Measurements from ENCODE around the gene GNG13.
"Not testable (repeated sequence)": the region's sequence is repeated elsewhere in the genome, so short reads cannot be mapped to it uniquely, and the experiment has no call there.

The GNG13 gene

GRCh38 chr16:822174-822908 lies 21.8 kb upstream of the GNG13 start:
- H3K9me3 Mint-ChIP-seq: peaks cover 10% of the 10 kb centered on the region
- no peak overlapping the region for H3K4me3 Mint-ChIP-seq
- no peak for TF ChIP-seq CTCF (IDR thresholded peaks at IDR 0.05; ENCODE audit: unreplicated experiment in 3 of 3)
- peaks cover 8% of the 10 kb centered on the region for H3K4me1 Mint-ChIP-seq
- H3K27me3 Mint-ChIP-seq (ENCODE audit: low read depth): peaks cover 23% of the 10 kb centered on the region
- no peak overlapping the region for H3K27ac Mint-ChIP-seq
- no peaks in the 10 kb centered on the region for H3K36me3 Mint-ChIP-seq (ENCODE audit: low read depth)

- no peak for TF ChIP-seq CTCF (IDR thresholded peaks at IDR 0.05; ENCODE audit: unreplicated experiment in 3 of 3)
- H3K4me3 Mint-ChIP-seq: no peak overlapping the region
- peaks cover 10% of the 10 kb centered on the region for H3K9me3 Mint-ChIP-seq
- no peak overlapping the region for H3K27ac Mint-ChIP-seq
- H3K36me3 Mint-ChIP-seq (ENCODE audit: low read depth): no peaks in the 10 kb centered on the region
- peaks cover 19% of the 10 kb centered on the region for H3K27me3 Mint-ChIP-seq (ENCODE audit: low read depth)
- peaks cover 8% of the 10 kb centered on the region for H3K4me1 Mint-ChIP-seq
Measured at GRCh38 chr16:821751-822150, 21.2 kb upstream of the GNG13 start.

GRCh38 chr16:820748-821147 lies 20.2 kb upstream of the GNG13 start:
- Mint-ChIP-seq H3K36me3 (ENCODE audit: low read depth) (no peaks in the 10 kb centered on the region), H3K4me3 (no peak overlapping the region), H3K9me3 (peaks cover 8% of the 10 kb centered on the region), H3K27me3 (ENCODE audit: low read depth) (peaks cover 16% of the 10 kb centered on the region), H3K27ac (no peak overlapping the region), H3K4me1 (peaks cover 5% of the 10 kb centered on the region)
- TF ChIP-seq CTCF (IDR thresholded peaks at IDR 0.05; ENCODE audit: unreplicated experiment in 3 of 3): no peak

GRCh38 chr16:820044-820408 lies 19.5 kb upstream of the GNG13 start:
- not testable (repeated sequence) for H3K36me3 Mint-ChIP-seq (ENCODE audit: low read depth); H3K4me3 Mint-ChIP-seq; H3K4me1 Mint-ChIP-seq; H3K9me3 Mint-ChIP-seq; H3K27ac Mint-ChIP-seq
- peaks cover 16% of the 10 kb centered on the region for H3K27me3 Mint-ChIP-seq (ENCODE audit: low read depth)

GRCh38 chr16:819336-820043 lies 19.0 kb upstream of the GNG13 start:
- H3K4me1 Mint-ChIP-seq: no peaks in the 10 kb centered on the region
- H3K36me3 Mint-ChIP-seq (ENCODE audit: low read depth): no peaks in the 10 kb centered on the region
- TF ChIP-seq CTCF (IDR thresholded peaks at IDR 0.05; ENCODE audit: unreplicated experiment in 3 of 3): no peak
- peaks cover 21% of the 10 kb centered on the region for H3K27me3 Mint-ChIP-seq (ENCODE audit: low read depth)
- H3K27ac Mint-ChIP-seq: no peak overlapping the region
- peaks cover 7% of the 10 kb centered on the region for H3K9me3 Mint-ChIP-seq
- H3K4me3 Mint-ChIP-seq: no peak overlapping the region

DNA sequence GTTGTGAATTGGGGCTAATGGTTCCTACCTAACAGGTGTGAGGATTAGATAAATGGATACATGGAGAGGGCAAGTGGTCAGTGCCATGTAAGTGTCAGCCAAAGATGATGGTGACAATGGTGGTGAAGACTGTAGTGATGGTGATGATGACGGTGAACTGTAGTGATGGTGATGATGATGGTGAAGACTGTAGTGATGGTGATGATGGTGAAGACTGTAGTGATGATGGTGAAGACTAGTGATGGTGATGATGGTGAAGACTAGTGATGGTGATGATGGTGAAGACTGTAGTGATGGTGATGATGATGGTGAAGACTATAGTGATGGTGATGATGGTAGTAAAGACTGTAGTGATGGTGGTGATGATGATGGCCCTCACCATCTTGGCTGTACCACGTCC lies 18.1 kb upstream of the GNG13 start:
- TF ChIP-seq CTCF (IDR thresholded peaks at IDR 0.05; ENCODE audit: unreplicated experiment in 3 of 3): no peak
- Mint-ChIP-seq H3K4me1 (no peaks in the 10 kb centered on the region), H3K27ac (no peak overlapping the region), H3K27me3 (ENCODE audit: low read depth) (peaks cover 23% of the 10 kb centered on the region), H3K36me3 (ENCODE audit: low read depth) (no peaks in the 10 kb centered on the region), H3K4me3 (no peak overlapping the region), H3K9me3 (peaks cover 7% of the 10 kb centered on the region)
